GM12878 (cell line): ENCODE measurements around the gene METAP1D. TPM values are rescaled to one million over a fixed set of nuclear protein-coding genes. Genes with fewer than 3 reads are reported as not detected.

ENCODE experiments used
- BMI1 ChIP-seq: fragments of 450-650 bp; IDR thresholded peaks from 2 replicates; pipeline ENCODE4 v1.6.1; 2016; ENCODE audit warnings: mild to moderate bottlenecking, moderate library complexity, borderline replicate concordance
- CBX5 ChIP-seq: sonication (generic); IDR thresholded peaks from 2 replicates; pipeline ENCODE4 v1.6.1; 2016; ENCODE audit warnings: low read depth, moderate library complexity, mild to moderate bottlenecking, inconsistent platforms
- CEBPB ChIP-seq, 2 experiments: fragments of 150-350 bp in 1 of 2; IDR thresholded peaks; 2 replicates each; pipeline ENCODE4 v1.6.1; 2012 to 2014; ENCODE audit warnings: low read depth in 2 of 2, low read length in 2 of 2, borderline replicate concordance in 1 of 2, inconsistent platforms in 1 of 2
- DPF2 ChIP-seq: fragments of 450-650 bp; IDR thresholded peaks from 2 replicates; pipeline ENCODE4 v1.6.1; 2017; ENCODE audit warnings: mild to moderate bottlenecking
- EED ChIP-seq: sonication (generic); IDR thresholded peaks from 2 replicates; pipeline ENCODE4 v1.6.1; 2016; ENCODE audit warnings: antibody characterized with exemption, low read depth
- JUNB ChIP-seq: IDR thresholded peaks from 2 replicates; pipeline ENCODE4 v1.6.1; 2016; ENCODE audit warnings: antibody characterized with exemption, mild to moderate bottlenecking
- KDM1A ChIP-seq: fragments of 200-600 bp; sonication (generic); IDR thresholded peaks from 2 replicates; pipeline ENCODE4 v1.6.1; 2016; ENCODE audit warnings: borderline replicate concordance
- MAX ChIP-seq: IDR thresholded peaks from 2 replicates; pipeline ENCODE4 v1.6.1; 2012; ENCODE audit warnings: low read depth, low read length, improper control_type of control experiment
- MYB ChIP-seq: fragments of 150-350 bp; IDR thresholded peaks from 2 replicates; pipeline ENCODE4 v1.6.1; 2014; ENCODE audit warnings: mild to moderate bottlenecking, low read depth, low read length, borderline replicate concordance
- POLR2AphosphoS2 ChIP-seq: IDR thresholded peaks from 2 replicates; pipeline ENCODE4 v1.6.1; 2011; ENCODE audit warnings: low read depth, mild to moderate bottlenecking, low read length, improper control_type of control experiment, moderate library complexity
- PRDM15 ChIP-seq: fragments of 450-650 bp; formaldehyde crosslinking; IDR thresholded peaks from 2 replicates; pipeline ENCODE4 v1.4.0; 2020; ENCODE audit warnings: mild to moderate bottlenecking, moderate library complexity
- SKIL ChIP-seq: fragments of 450-650 bp; IDR thresholded peaks from 2 replicates; pipeline ENCODE4 v1.6.1; 2017; ENCODE audit warnings: mild to moderate bottlenecking, low read depth, inconsistent platforms; ENCODE audit not compliant: poor library complexity, severe bottlenecking
- SPI1 ChIP-seq: IDR thresholded peaks from 2 replicates; pipeline ENCODE4 v1.6.1; 2011; ENCODE audit warnings: low read depth, mild to moderate bottlenecking, low read length, moderate library complexity, borderline replicate concordance; ENCODE audit not compliant: insufficient read depth
- TCF12 ChIP-seq: IDR thresholded peaks from 2 replicates; pipeline ENCODE4 v1.6.1; 2011; ENCODE audit warnings: low read depth, mild to moderate bottlenecking, low read length
- YY1 ChIP-seq: IDR thresholded peaks from 2 replicates; pipeline ENCODE4 v1.6.1; 2011; ENCODE audit warnings: low read depth, mild to moderate bottlenecking, low read length
- ZBED1 ChIP-seq: IDR thresholded peaks from 2 replicates; pipeline ENCODE4 v1.6.1; 2016; ENCODE audit warnings: borderline replicate concordance
- ZBTB11 ChIP-seq: fragments of 450-650 bp; formaldehyde crosslinking; IDR thresholded peaks from 2 replicates; pipeline ENCODE4 v1.5.0; 2022; ENCODE audit warnings: mild to moderate bottlenecking, missing genetic modification characterization
- polyA plus RNA-seq, 11 experiments: library from polyadenylated mRNA; depleted of rRNA in 4 of 11; unstranded in 6 of 11; stranded (reverse) in 5 of 11; fragments of >200 nt; fragmentation: Nextera tagmentation in 4 of 11; fragmentation: Illumina TruSeq in 1 of 11; extraction: Ambion mirVana in 4 of 11; extraction: Trizol in 1 of 11; gene quantifications; 1 replicate in 1 of 11; 2 replicates in 10 of 11; pipeline versions ENCODE4 v1.2.1 to v1.2.3, GENCODE V29; 2011 to 2016; ENCODE audit warnings: inconsistent platforms in 2 of 11, missing spikeins in 2 of 11, low read depth in 1 of 11
- total RNA-seq, 4 experiments: library from RNA; depleted of rRNA in 3 of 4; stranded (reverse); fragments of >200 nt in 3 of 4; fragmentation: Illumina TruSeq in 1 of 4; extraction: Trizol in 1 of 4; gene quantifications; 2 replicates each; pipeline versions ENCODE4 v1.2.1 to v1.2.3, GENCODE V29; 2013 to 2021

The METAP1D gene
- total and polyA plus RNA-seq, 10 of the 15 experiments (the other 5 are each of a cell fraction or from before 2014, with no cell fraction given), result 4.5 to 12.1 (median 7.8) TPM

- TF ChIP-seq SKIL (no peak), POLR2AphosphoS2 (no peak), ZBED1 (no peak), BMI1 (peak; percentile 22; the same call in 1 of the 2 replicates), PRDM15 (CRISPR knock-in tag) (no peak), YY1 (peak; percentile 20; the same call in 1 of the 2 replicates), ZBTB11 (CRISPR knock-in tag) (no peak), MYB (no peak), TCF12 (peak; percentile 55; the same call in 1 of the 2 replicates), CEBPB (IDR thresholded peaks at IDR 0.05; ENCODE audit: borderline replicate concordance in 1 of 2, low read depth in 2 of 2, low read length in 2 of 2) (no peak), MAX (peak; percentile 92), KDM1A (no peak), SPI1 (no peak), DPF2 (peak; percentile 54), EED (no peak), JUNB (no peak), CBX5 (no peak)
Measured at GRCh38 chr2:172102391-172103359, 102.9 kb downstream of the METAP1D start, which contains the start of gene DLX2 (continued).
